Loucy (cell line): ENCODE measurements around the gene POLR2H.

ENCODE experiments used
- H2AFZ ChIP-seq: fragments of 200-600 bp; sonication (generic); 2 replicates; pipeline ENCODE4 v1.6.0; 2016; ENCODE audit warnings: antibody characterized with exemption, mild to moderate bottlenecking, low read length, moderate library complexity
- H3F3A ChIP-seq: fragments of 200-600 bp; 2 replicates; pipeline ENCODE4 v1.6.0; 2016; ENCODE audit warnings: antibody characterized with exemption, low read depth, mild to moderate bottlenecking
- H3K27me3 ChIP-seq: fragments of 200-600 bp; sonication (generic); 2 replicates; pipeline ENCODE4 v1.6.1; 2014; ENCODE audit warnings: low read length, mild to moderate bottlenecking; ENCODE audit not compliant: insufficient read depth, poor library complexity, severe bottlenecking
- H3K36me3 ChIP-seq: fragments of 200-600 bp; sonication (generic); 2 replicates; pipeline ENCODE4 v1.6.1; 2016; ENCODE audit warnings: low read length; ENCODE audit not compliant: insufficient read depth
- H3K4me1 ChIP-seq: fragments of 200-600 bp; sonication (generic); 2 replicates; pipeline ENCODE4 v1.5.1; 2014; ENCODE audit warnings: low read length, mild to moderate bottlenecking; ENCODE audit not compliant: insufficient read depth, poor library complexity, severe bottlenecking
- H3K4me2 ChIP-seq: fragments of 200-600 bp; sonication (generic); 2 replicates; pipeline ENCODE4 v1.6.0; 2014; ENCODE audit warnings: antibody characterized with exemption, low read length, low read depth, mild to moderate bottlenecking; ENCODE audit not compliant: poor library complexity, severe bottlenecking
- H3K4me3 ChIP-seq: fragments of 200-600 bp; sonication (generic); 2 replicates; pipeline ENCODE4 v1.5.1; 2014; ENCODE audit warnings: low read length, mild to moderate bottlenecking, mixed read lengths; ENCODE audit not compliant: poor library complexity, severe bottlenecking
- H3K79me2 ChIP-seq: fragments of 200-600 bp; sonication (generic); 2 replicates; pipeline ENCODE4 v1.6.1; 2014; ENCODE audit warnings: low read length; ENCODE audit not compliant: insufficient read depth
- H3K9ac ChIP-seq: fragments of 200-600 bp; sonication (generic); 2 replicates; pipeline ENCODE4 v1.6.0; 2014; ENCODE audit warnings: mild to moderate bottlenecking, low read depth, low read length, moderate library complexity; ENCODE audit not compliant: poor library complexity, severe bottlenecking
- H3K9me2 ChIP-seq: fragments of 200-600 bp; sonication (generic); replicated peaks from 2 replicates; pipeline ENCODE4 v1.6.1; 2016; ENCODE audit warnings: low read depth, low read length, mixed read lengths
- H3K9me3 ChIP-seq: fragments of 200-600 bp; sonication (generic); 2 replicates; pipeline ENCODE4 v1.6.1; 2014; ENCODE audit warnings: mild to moderate bottlenecking, antibody characterized with exemption, low read length, low read depth; ENCODE audit not compliant: insufficient read depth
- H4K20me1 ChIP-seq: fragments of 200-600 bp; sonication (generic); 2 replicates; pipeline ENCODE4 v1.6.0; 2014; ENCODE audit warnings: antibody characterized with exemption, low read length, mild to moderate bottlenecking; ENCODE audit not compliant: insufficient read depth, poor library complexity, severe bottlenecking
- CTCF ChIP-seq: fragments of 200-600 bp; sonication (generic); conservative IDR thresholded peaks from 2 replicates; pipeline ENCODE4 v1.5.1; 2014; ENCODE audit warnings: mild to moderate bottlenecking, antibody characterized with exemption, low read length
- EZH2phosphoT487 ChIP-seq: fragments of 200-600 bp; IDR thresholded peaks from 2 replicates; pipeline ENCODE4 v1.6.1; 2018; ENCODE audit warnings: antibody characterized with exemption, mild to moderate bottlenecking, moderate library complexity, borderline replicate concordance

POLR2H gene

DNA sequence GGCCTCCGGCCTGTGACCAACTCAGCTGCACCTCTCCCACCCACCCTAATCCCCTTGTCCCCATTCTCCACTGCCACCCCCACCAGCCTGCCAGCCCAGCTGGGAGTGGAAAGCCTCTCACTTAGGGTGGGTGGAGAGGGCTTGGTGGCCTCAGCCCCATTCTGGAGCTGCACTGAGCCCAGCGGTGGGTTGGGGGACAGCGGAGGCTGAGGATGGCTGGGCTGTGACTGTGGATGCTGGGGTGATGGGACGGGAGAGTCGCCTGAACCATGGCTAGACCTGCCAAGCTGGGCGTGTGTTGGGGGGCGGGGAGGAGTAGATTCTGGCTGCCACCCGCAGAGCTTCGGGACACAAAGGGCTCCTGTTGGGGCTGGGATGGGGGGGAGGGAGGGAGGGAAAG is 1.9 kb upstream of the POLR2H start:
- Histone ChIP-seq H3K9ac (no peak overlapping the region), H3K27me3 (no peaks in the 10 kb centered on the region), H3K79me2 (peaks cover 28% of the 10 kb centered on the region), H3K9me2 (no peaks in the 10 kb centered on the region), H2AFZ (no peak overlapping the region), H3F3A (no peaks in the 10 kb centered on the region), H4K20me1 (peaks cover 8% of the 10 kb centered on the region), H3K36me3 (no peaks in the 10 kb centered on the region), H3K4me2 (no peak overlapping the region), H3K4me1 (peaks cover 15% of the 10 kb centered on the region), H3K4me3 (no peak overlapping the region), H3K9me3 (no peaks in the 10 kb centered on the region)
- TF ChIP-seq EZH2phosphoT487 (no peak), CTCF (no peak)

DNA sequence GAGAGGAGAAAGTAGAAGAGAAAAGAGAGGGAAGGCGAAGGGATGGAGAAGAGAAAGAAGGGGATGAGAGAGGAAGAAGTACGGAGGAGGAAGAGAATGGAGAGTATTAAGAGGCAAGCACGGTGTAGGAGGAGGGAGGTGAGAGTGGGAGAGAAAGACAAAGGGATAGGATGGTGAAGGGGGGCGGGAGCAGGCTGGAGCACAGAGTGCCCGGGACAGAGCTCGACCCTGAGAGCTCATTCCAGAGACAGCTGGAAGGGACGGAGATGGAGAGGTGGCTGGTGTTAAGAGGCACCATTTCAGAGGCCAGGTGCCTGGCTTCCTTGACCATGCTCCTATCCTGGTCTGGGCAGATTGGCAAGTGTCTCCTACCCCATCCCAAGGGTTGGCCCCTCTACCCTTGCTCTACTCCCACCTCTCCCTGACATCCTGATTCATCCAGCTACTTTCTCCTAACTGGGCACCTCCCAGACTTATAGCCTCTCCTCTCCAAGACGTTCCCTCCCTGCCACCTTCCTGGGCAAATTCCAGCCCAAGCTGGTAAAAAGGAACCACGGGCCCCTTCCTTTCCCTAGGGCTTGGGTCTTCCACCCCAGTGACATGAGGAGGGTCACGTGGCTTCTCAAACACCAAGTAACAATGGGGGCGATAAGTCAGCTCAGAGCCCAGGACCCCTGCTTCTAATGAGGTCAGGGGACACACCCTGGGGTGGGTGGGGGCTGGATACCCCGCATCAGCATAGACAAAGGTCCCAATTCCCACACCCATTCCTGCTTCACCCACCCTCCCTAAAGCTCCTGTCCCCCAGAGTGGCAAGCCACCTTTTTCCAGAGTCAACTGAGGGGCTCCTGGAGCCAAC is 1.2 kb upstream of the POLR2H start:
- no peaks in the 10 kb centered on the region for H3K9me3 ChIP-seq
- H3K36me3 ChIP-seq = no peaks in the 10 kb centered on the region
- peak overlapping the region; percentile 85 for H3K4me3 ChIP-seq
- TF ChIP-seq CTCF = no peak
- TF ChIP-seq EZH2phosphoT487 = no peak
- peak overlapping the region; percentile 68 for H3K9ac ChIP-seq
- no peak overlapping the region for H2AFZ ChIP-seq
- H3K27me3 ChIP-seq = no peaks in the 10 kb centered on the region
- H3F3A ChIP-seq = no peaks in the 10 kb centered on the region
- peaks cover 22% of the 10 kb centered on the region for H3K4me1 ChIP-seq
- H4K20me1 ChIP-seq = peaks cover 15% of the 10 kb centered on the region
- H3K79me2 ChIP-seq = peaks cover 35% of the 10 kb centered on the region
- H3K4me2 ChIP-seq = peak overlapping the region; percentile 86
- no peaks in the 10 kb centered on the region for H3K9me2 ChIP-seq

GRCh38 chr3:184360929-184361531 is 480 bp upstream of the POLR2H start:
- H2AFZ ChIP-seq = peak overlapping the region; percentile 75
- H4K20me1 ChIP-seq = peaks cover 15% of the 10 kb centered on the region
- H3K9ac ChIP-seq = peak overlapping the region; percentile 68
- peak overlapping the region; percentile 85 for H3K4me3 ChIP-seq
- peak overlapping the region; percentile 86 for H3K4me2 ChIP-seq
- TF ChIP-seq CTCF = no peak
- H3K79me2 ChIP-seq = peaks cover 40% of the 10 kb centered on the region
- H3K9me2 ChIP-seq = no peaks in the 10 kb centered on the region
- no peaks in the 10 kb centered on the region for H3F3A ChIP-seq
- H3K4me1 ChIP-seq = peaks cover 23% of the 10 kb centered on the region
- H3K9me3 ChIP-seq = no peaks in the 10 kb centered on the region
- H3K27me3 ChIP-seq = no peaks in the 10 kb centered on the region
- no peaks in the 10 kb centered on the region for H3K36me3 ChIP-seq
